Measurements from ENCODE around the gene PHYH.
"Not testable (repeated sequence)": the region's sequence is repeated elsewhere in the genome, so short reads cannot be mapped to it uniquely, and the experiment has no call there.

PHYH gene

DNA sequence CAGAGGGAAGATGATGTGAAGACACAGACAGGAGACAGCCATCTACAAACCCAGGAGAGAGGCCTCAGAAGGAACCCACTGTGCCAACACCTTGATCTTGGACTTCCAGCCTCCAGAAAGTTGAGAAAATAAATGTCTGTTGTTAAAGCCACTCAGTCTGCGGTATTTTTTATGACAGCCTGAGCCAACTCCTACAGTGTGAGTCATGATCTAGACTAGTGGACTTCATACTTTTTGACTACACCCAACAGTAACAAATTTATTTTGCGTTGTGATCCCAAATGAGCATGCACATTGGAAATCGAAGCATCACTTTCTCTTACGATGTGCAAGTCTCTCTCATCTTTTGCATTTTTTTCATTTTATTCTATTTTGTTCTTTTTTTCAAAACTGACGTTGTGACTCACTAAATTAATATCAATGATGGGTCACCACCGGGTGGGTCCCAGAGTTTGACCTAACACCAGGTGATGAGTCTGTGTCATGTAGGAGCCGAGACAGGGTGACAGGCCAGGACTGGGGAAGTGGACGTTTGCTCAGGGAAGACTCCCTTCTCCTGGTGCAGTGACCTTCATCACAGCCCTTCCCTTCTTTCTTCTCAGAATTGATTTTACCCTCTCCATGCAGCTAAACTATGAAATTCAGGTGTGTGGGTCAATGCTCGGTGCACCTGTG, 28.9 kb downstream of the PHYH start:
- ATAC-seq = no peak

DNA sequence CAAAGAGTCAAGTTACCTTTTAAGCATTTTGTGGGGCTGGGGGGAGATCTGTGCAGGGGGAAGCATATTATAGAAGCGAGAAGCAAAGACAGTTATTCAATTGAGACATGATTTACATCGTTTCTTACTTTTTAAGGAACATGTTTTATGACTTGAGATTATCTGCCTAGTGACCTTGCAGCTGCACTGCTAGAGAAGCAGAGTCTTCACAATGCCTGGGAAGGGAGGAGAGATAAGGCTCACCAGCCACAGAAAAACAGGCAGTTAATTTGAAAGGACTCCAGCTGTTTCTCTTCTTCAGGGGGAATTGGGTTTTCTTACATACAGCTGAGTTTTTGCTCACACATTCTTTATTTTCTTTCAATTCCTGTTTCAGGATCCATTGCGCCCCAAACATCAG, 31.0 kb downstream of the PHYH start:
- no peak for ATAC-seq

DNA sequence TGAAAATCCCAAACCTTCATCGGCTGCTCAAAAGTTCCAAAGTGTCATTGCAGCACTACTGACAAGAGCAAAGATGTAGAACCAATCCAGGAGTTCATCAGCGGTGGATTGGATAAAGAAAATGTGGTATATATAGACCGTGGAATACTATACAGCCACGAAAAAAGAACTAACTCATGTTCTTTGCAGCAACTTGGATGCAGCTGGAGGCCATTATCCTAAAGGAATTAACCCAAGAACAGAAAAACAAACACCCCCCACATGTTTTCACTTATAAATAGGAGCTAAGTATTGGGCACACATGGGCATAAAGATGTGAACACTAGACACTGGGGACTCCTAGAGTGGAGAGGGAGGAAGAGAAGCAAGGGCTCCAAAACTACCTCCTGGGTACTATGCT, 31.6 kb downstream of the PHYH start:
- ATAC-seq = no peak

DNA sequence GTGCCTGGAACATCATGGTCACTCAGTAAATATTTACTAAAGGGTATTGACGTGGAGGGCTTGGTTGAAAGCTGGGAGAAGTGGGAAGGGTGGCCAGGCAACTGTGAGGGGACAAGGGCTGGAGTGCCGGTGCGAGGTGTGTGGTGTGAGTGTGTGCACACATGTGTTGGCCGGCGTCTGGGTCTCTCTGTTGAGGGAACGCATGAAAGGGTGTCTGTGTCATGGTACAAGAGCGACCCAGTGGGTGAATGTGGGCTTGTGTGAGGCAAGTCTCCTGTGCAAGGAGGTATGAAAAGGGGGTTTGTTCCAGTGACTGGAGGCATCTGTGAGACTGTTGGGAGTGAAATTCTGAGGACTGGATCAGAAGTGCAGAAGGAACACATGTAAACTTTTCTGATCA, 36.3 kb downstream of the PHYH start:
- ATAC-seq = no peak

DNA sequence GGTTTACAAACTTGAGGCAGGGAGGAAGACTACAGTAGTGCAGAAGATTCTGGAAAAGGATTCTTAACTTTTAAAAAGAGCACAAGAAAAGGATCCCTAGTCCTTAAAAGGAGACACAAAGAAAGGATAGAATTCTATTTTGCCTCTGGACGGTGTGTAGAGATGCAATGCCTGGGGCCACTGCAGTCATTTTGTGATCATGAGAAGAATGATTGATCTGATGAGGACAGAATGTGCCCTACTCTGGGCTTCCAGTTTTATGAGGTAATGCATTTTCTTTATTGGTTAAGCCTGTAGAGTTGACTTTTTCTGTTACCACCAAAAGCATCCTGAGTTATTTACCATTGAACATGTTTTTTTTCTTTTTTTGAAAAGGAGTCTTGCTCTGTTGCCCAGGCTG, 37.4 kb downstream of the PHYH start:
- no peak for ATAC-seq

DNA sequence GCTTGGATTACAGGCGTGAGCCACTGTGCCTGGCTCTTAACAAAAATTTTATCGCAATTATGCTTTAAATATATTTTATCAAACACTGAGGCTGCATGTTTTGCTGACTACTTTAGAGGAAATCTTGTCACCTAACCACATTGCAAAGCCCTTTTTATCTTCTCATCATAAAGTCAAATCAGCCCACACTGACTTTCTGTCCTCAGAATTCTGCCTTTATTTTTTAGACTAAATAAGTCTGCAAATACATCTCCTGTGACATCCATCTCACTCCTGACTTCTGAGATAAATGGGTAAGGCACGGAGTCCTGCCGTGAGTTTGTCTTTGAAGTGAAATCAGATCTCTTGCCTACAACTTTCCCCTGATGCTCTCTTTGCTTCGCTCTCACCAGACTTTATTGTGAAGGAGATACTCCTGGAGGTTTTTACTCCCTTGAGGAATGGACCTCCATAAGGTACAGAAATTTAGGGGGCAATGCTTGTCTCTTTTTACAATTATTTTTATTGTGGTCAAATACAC, 42.2 kb downstream of the PHYH start:
- no peak for ATAC-seq

DNA sequence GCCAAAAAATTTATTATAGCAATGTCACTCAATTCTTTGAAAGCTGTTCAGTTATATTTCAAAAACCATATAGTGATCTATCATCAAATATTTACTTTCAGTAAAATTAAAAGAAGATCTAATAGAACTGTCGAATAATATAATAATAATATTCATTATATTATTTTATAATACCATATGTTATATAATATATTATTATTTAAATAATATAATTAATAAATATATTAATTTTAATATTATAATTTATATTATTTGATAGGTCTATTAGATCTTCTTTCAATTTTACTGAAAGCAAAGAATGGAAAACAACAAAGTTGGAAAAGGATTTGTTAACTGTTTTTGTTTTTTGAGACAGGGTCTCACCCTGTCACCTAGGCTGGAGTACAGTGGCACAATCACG, 43.2 kb downstream of the PHYH start:
- no peak for ATAC-seq

DNA sequence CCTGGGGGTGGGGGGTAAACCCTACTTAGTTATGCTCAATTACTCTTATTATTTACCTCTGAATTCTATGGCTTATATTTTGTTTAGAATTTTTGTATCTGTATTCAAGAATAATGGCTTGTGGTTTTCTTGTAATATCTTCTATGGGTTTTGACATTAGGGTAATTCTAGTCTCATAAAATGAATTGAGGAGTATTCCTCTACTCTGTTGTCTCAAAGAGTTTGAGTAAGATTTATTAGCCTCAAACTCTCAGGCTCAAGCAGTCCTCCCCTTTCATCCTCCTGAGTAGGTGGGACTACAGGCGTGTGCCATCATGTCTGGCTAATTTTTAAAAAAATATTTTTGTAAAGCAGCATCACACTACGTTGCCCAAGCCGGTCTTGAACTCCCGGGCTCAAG, 46.1 kb downstream of the PHYH start:
- ATAC-seq = no peak

DNA sequence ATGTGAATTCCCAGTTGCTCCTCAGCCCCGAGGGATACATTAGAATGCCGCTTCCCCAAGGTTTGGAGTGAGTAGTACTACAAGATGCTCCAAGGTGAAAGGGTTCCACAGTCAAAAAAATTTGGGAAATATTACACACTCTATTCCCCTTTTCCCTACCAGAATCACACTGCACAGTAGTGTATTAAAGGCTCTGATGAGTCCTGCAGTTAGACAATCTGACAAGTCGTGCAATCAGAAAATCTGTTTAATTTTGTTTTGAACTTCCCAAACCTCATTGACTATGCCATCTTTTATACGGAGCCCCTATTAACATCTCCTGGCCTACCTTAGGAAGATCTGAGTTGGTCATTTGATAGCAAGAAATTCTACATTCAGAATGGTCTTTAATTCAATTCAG, 52.1 kb downstream of the PHYH start:
- ATAC-seq = no peak

DNA sequence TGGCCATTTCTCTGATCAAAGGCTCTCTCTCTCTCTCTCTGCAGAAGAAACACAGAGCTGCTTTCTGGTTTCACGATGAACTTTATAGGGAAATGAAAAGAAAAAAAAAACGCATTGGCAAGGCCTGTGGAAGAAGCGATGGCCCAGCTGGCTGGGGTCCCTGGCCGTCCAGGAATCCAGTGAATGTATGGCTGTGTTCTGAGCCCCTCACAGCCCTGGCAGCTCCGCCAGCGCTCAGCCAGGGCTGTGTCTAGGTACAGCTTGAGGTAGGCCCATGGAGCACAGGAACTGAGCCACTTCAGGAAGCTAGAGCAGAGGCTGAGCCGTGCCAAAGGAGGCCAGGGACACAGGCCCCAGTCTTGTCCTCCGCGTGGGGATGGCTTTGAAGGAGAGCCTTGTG, 52.6 kb downstream of the PHYH start:
- no peak for ATAC-seq

DNA sequence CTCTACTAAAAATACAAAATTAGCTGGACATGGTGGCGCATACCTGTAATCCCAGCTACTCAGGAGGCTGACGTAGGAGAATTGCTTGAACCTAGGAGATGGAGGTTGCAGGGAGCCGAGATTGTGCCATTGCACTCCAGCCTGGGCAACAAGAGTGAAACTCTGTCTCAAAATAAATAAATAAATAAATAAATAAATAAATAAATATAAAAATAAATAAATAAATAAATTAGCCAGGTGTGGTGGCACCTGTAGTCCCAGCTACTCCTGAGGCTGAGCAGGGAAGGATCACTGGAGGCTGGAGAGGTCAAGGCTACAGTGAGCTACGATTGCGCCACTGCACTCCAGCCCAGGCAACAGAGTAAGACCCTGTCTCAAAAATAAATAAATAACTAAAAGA, 57.6 kb downstream of the PHYH start:
- ATAC-seq = not testable (repeated sequence)

DNA sequence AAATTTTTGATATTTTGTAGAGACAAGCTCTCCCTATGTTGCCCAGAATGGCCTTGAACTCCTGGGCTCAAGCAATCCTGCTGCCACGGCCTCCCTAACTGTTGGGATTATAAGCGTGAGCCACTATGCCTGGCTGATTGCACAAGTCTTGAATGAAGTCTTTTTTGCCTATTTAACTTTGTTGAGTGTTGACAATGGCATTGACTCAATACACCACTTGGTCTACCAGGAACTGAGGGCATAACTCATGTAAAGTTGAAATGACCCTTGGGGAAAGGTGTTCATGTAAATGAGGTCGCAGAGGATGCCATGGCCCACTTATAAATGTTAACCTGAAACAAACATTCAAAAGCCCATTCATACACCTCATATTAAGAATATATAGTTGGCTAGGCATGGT, 58.3 kb downstream of the PHYH start:
- ATAC-seq = no peak

DNA sequence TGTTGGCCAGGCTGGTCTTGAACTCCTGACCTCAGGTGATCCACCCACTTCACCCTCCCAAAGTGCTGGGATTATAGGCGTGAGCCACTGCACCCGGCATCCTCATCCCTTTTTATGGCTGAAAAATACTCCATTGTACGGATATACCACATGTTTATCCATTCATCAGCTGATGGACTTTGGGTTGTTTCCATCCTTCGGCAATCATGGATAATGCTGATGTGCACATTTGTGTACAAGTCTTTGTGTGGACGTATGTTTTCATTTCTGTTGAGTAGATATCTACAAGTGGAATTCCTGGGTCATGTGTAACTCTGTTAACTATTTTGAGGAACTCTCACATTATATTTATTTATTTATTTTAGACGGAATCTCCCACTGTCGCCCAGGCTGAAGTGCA, 59.9 kb downstream of the PHYH start:
- ATAC-seq = no peak

DNA sequence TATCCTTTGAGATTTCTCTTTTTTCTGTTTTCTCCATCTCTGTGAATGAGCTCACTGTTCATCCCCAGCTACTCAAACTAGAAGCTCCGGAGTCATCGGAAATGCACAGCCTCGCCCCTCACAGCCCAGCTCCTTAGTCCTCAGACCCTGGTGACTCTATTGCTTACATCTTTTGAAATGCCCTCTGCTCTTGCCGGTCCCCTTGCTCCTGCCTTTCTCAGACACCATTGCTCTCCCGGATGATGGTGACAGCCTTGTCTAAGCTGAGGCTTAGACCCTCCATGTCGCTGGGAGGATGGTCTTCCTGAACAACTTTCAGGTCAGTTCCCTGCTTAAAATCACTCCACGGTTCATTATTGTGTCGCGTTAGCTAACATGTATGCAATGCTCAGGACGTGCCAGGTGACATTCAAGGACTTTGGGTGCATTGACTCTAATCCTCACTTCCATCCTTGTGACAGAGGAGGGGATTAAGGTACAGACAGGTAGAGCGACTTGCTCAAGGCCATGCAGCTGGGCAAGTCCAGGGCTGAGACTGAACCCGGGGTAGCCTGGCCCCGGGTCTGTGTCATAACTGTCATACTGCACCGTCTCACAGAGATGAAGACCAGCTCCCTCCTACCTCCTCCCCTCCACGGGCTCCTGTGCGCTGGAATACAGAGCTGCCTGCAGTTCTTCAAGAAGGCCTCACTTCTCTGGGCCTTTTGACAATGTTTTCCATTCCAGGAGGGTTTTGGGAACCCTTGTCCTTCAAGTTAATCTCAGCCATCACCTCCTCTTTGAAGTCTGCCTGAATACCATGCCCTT, 61.4 kb downstream of the PHYH start:
- ATAC-seq = no peak

DNA sequence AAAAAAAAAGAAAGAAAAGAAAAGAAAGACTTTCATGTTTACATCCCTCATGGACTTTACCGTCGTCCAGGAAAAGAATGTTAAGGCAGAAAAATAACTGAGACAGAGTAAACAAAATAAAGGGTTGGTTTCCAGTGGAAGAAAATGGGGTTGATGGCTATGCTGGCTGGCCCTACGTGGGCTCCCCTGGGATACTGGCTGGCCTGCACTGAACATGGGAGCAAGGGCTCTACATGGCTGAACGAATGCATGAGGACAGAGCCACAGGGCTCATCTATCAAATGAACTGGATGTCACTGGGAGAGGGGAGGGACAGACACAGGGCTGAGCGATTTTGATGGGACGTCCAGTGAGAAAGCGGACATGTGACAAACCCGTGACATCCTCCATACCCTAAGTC, 63.2 kb downstream of the PHYH start:
- ATAC-seq = no peak

DNA sequence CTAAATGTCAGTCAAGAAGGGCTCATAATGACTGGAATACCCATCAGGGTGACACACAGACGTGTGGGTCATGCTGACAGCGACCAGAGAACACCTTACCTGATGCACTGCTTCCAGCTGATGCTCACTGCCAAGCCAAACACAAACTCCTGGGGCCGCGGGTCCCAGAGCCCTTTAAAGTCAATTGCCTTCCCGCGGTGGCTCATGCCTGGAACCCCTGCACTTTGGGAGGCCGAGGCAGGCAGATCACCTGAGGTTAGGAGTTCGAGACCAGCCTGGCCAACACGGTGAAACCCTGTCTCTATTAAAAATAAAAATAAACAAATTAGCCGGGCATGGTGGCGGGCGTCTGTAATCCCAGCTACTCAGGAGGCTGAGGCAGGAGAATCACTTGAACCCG, 65.1 kb downstream of the PHYH start:
- not testable (repeated sequence) for ATAC-seq

DNA sequence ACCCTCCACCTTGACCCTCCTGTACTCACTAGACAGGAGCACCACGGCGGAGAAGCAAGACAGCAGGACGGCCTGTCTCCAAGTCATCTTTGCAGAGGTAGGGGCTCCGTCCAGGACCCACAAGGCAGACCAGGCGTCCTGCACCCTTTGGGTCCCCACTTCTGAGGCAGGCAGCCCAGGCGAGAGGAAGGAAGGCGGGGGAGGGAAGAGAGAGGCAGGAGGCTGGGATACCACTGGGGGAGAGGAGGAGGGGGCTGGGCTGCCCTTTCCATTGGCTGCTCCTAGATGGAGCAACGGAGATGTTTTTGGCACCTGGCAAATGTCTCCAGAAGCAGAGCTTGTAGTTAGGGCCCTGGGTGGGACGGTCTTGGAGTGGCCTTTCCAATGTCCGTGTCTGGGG, 65.7 kb downstream of the PHYH start, which contains the start of gene UCMA:
TSS of gene UCMA (minus strand) at position 203 of the 400 bp plus-strand sequence. CDS start at position 87, 116 bp downstream.
- no peak for ATAC-seq

DNA sequence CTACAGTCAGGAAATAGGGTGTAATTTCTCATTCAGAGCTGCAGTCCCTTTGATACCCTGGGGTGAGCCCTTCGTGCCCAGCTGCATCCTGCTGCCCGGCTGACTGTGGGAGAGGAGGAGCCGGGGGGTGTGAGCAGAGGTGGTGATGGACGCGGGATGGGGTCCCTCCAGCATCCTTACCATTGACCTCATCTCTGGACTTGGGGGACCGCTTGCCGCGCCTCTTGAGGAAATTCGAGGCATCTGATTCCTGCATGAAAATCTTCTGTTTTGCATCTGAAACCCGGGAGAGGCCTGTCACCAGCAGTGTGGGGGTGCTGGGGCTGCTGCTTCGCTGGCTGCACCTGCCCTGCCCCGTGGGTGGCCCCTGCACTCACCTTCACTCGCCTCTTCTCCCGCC, 66.5 kb downstream of the PHYH start:
- ATAC-seq = no peak

DNA sequence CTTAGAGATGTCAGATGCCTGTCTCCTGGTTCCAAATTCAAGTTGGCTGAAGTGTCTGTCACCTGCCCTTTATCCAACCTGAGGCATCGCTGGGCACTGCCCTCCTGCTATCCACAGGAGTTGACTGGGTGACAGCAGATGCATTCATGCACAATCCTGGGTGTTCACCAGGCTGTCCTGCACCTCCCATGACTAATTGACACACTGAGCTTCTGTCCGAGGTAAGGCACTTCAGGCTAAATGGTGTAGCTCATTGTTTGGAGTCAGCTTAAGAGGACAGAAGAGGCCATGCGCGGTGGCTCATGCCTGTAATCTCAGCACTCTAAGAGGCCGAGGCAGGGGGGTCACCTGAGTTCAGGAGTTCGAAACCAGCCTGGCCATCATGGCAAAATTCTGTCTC, 68.1 kb downstream of the PHYH start:
- ATAC-seq = no peak

DNA sequence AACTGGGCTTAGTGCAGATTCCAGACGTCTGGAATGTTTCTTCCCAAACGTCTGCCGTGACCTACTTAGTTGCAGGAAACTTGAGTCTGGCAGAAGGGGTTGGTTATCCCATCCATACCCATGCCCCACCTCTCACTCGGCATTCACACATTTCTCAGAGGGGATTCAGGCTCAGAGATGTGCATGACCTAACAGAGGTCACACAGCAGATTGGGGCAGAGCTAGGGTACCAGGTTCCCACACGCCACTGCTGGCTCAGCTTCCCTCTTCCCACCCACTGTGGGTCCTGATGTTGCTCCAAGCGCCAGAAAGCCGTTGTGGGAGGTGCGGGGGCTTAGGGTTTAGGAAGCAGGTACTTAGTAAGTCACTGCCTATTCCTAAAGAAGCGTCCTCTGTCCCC, 68.7 kb downstream of the PHYH start:
- ATAC-seq = no peak

All from activated CD4-positive, CD25-positive, alpha-beta regulatory T cell treated with anti-CD3 and anti-CD28 coated beads, Interleukin-2, amount 50 U/mL, for 24 hours (primary cell).